GM21526 (cell line): ENCODE measurements around the gene CCDC127.
"Not testable (repeated sequence)": the region's sequence is repeated elsewhere in the genome, so short reads cannot be mapped to it uniquely, and the experiment has no call there.

Experiments
- ATAC-seq: cut with Tn5 transposase; IDR thresholded peaks from one replicate; pipeline ENCODE4 v1.9.1; 2021; ENCODE audit warnings: moderate library complexity; ENCODE audit not compliant: unreplicated experiment, low FRiP score

Gene CCDC127

DNA sequence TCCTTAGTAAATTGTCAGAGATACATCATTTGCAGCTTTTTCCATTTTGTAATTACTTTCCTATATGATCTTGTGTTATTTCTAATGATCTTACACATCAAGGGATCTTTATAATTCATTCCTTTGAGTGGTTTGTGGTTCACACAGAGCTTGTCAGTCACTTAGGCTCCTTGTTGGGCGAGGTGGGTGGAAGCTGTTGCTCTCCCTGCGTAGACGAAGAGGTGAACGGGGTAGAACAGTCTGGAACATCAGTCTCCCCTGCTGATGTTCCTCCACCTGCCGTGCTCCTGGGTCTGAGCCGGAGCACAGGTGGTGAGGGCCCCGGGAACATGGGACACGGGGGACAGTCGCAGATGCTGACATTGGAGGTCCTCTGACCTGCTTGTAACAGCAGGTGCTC, 17.6 kb upstream of the CCDC127 start:
- ATAC-seq: not testable (repeated sequence)

DNA sequence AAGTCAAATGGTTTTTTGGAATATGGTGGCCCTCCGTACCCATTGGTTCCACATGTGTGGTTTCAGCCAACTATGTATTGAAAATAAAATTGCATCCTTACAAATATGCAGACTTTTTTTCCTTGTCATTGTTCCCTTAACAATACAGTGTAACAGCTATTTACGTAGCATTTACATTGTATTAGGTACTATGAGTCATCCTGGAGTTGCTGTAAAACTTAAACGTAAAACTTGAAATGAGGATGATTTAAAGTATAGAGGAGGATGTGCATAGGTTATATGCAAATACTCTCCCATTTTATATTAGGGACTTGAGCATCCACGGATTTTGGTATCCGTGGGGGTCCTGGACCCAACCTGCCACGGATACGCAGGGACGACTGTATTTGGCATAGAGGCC, 16.5 kb upstream of the CCDC127 start:
- ATAC-seq: no peak

DNA sequence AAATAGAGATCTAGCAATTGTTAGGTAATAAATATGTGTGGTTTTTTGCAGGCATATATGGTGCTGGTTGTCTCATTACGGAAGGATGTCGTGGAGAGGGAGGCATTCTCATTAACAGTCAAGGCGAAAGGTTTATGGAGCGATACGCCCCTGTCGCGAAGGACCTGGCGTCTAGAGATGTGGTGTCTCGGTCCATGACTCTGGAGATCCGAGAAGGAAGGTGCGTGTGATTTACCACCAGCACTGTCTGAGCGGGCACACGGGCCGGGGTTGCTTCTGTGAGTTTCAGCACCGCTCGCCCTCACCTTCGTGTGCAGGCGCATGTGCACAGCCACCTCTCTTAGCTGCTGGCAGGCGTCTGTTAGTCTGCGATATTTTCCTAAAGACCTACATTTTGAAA, 15.5 kb upstream of the CCDC127 start:
- not testable (repeated sequence) for ATAC-seq

DNA sequence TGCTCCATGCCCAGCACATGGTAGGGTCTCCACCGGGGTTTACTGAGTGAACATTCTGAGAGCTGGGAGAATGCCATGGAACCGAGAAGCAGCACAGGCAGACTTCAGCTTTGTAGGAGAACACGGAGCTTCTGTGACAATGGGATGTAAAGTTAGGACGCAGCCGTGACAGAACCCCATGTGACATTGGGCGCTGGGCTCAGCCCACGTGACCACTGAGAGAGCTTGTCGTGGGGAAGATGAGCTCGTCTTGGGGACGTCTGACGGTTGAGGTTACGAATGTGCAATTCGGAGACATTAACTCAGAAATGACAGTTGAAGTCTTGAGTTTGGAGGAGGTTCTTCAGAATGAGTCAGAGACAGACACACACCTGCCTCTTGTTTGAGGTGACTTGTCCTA, 13.7 kb upstream of the CCDC127 start:
- no peak for ATAC-seq

DNA sequence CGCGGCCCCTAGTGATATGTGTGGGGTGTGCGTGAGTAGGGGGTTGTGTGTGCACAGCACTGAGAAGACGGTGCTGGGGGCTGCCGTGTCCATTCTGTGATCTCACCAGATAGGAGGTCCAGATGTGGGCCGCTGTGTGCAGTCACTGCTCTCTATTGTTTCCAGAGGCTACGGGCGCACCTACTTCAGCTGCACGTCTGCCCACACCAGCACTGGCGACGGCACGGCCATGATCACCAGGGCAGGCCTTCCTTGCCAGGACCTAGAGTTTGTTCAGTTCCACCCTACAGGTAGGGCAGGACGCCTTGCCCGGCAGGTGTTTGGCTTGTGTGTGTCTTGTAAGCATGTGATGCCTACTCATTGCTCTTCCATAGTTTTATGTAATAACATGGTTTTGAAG, 12.8 kb upstream of the CCDC127 start:
- ATAC-seq: no peak

DNA sequence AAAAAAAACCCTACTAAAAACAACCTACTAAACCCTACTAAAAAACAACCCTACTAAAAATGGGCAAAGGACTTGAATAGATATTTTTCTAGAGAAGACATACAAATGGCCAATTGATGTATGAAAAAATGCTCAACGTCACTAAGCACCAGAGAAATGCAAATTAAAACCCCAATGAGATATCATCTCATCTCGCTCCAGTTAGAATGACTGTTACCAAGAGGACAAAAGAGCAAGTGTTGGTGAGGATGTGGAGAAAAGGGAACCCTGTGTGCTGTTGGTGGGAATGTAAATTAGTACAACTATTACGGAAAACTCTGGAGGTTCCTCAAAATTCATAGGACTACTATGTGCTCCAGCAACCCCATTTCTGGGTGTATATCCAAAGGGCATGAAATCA, 10.9 kb upstream of the CCDC127 start:
- ATAC-seq: no peak

DNA sequence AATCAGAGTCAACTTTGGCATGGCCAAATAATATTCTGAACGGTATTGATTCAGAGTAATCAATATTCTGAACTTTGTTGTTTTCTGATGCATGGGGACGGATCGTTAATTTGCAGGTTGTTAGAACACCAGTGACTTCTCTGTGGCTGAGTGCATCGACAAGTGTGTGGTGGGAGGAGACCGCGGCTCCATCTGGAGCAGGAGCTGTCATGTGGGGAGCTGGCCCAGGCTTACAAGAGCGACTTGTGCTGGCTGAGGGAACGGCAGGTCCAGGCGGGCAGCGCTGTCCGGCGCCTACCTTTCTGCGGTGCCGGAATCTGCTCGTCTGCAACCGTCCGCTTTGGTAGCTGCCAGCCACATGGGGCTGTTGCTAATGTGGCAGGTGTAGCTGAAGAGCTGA, 9.4 kb upstream of the CCDC127 start:
- ATAC-seq: not testable (repeated sequence)

DNA sequence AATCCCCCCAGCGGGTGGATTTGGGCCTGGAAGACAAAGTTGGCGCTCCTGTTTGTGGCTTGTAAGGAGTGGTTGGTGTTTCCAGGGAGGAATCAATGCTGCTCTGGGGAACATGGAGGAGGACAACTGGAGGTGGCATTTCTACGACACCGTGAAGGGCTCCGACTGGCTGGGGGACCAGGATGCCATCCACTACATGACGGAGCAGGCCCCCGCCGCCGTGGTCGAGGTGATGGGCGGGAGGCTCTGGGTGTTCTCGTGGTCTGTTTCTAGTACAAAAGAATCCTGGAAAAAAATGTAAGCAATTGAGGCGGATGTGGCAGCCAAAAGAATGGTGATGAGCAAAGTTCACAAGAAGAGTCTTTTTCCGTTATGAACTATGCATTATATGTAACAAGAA, 7.4 kb upstream of the CCDC127 start:
- no peak for ATAC-seq

DNA sequence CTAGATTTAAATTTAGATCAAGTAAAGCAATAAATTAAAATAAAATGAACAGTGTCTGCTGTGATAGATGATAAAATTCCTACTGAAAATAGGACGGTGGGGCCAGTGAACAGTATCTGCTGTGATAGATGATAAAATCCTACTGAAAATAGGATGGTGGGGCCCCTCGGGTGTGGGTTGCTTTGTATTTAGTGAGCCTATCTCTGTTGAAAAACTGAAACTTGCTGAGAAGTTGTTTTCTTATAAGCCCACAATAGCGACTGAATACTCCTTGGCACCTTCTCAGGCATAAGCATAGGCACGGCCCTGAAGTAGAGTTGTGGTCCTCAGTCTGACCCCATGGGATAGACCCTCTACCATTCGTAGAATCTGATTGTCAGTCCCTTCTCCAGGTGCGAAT, 5.8 kb upstream of the CCDC127 start:
- ATAC-seq: no peak

DNA sequence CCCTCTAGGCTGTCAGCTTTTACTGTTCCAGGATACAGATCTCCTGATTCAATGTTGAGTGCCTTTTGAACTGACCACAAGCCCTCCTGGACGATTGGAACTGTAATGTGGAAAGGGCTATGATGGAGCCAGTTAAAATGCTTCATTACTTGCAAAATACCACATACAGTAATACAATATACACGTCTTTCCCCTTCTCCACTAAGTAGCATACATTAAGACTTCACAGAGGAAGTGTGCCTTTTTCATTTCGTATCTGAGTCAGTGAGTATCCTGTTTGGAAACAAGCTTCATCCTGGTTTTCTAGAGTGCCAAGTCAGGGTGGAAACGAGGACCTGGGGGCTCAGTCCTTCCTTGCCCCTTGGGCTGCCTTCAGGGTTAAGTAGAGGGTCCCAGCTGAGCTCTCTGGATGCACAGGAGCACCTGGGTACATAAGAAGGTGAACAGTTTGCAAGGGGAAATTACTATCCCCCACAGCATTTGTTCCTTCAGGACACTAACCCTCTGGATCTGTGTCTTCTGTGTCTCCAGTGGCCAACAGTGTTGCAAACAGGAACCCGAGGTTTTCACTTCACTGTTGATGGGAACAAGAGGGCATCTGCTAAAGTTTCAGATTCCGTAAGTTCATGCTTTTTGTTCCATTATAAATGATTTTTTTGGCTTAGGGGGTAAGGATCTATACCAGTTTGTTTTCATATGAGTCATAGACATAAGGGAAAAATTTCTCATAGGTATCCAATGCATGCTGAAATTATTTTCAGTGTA, 5.2 kb upstream of the CCDC127 start:
- ATAC-seq: not testable (repeated sequence)

DNA sequence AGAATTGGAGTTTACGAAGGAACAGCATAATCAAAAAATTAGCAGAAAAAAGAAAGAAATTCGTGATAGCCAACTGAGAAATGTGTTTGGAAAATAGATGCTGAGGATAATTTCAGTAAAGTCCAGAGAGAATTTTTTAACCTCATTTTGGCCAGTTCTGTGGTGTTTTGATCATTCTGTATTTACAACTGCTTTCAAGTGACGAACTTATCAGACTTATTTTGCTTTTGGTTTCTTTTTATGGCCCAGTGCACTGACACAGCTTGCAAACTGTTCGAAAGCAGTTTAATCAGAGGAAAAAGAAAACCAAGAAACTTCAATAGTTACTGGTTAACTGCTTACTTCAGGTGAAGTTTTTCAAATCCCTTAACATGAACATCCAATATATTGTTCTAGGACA, 2.0 kb upstream of the CCDC127 start:
- no peak for ATAC-seq

DNA sequence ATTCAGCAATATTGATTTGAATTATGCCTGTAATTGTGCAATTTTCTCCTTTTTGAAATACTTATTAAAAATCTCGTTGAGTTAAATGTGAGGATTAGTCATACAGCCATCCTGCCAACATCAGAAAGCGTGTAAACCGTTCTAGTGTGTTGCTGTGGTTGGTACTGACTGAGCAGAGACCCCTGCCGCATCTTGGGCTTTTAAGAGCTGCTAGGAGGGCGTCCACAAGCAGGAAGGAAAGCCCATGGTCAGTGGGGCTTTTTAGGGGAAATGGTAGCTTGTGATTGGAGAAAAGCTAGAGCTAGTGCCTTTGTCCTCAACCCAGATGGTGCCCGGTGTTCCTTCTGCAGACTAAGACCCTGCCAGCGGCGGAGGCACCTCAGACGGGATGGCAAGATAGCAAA, 1.5 kb upstream of the CCDC127 start:
- no peak for ATAC-seq

DNA sequence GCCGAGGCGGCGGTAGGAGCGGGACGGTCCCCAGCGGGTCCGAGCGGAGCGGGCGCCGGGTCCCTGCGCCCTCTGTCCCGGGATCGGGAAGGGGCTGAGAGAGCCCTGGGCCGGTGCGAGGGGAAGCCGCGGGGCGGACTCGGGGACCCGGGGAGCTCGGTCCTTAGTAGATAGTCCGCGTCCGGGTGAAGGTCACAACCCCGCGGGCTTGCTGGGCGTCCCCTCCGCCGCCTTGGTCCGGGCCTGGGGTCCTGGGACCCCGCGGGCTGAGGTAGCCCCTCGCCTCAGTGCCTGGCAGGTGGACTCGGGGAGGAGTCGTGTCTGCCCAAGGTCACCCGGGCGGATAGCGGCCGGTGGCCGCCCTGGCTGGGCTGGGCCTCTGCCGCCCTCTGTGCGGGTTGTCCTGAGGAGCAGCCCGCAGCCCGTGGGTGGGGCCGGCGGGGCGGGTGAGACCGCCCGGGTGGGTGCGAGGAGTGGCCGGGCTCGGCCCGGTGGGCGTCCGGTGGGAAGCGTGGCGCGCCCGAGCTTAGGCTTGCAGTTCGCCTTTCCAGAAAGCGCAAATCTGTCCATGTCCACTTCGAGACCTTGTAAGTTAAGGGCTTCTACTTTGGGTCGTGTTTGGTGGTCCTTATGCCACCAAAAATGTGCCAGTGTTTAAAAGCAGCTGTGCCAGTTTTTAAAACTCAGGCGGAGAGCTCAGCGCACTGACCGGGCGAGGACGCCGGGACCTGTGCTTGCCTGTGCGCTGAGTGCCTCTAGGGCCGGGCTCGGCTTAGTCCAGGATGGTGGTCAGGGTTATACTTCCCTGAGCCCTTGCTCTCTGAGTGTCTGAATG, 721 bp upstream of the CCDC127 start:
- peak; percentile 33 for ATAC-seq

DNA sequence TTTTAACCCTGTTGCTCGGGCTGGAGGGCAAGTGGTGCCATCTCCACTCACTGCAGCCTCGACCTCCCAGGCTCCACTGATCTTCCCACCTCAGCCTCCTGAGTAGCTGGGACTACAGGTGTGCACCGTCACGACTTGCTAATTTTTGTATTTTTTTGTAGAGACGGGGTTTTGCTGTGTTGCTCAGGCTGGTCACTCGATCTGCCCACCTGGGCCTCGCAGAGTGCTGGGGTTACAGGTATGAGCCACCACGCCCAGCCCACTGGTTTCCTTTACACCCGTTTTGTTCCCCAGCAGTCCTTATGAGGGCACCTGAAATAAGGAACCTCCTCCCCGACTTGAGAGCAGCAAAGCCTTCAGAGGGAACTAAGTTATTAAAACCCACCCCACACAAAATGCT, 1.9 kb downstream of the CCDC127 start:
- not testable (repeated sequence) for ATAC-seq

DNA sequence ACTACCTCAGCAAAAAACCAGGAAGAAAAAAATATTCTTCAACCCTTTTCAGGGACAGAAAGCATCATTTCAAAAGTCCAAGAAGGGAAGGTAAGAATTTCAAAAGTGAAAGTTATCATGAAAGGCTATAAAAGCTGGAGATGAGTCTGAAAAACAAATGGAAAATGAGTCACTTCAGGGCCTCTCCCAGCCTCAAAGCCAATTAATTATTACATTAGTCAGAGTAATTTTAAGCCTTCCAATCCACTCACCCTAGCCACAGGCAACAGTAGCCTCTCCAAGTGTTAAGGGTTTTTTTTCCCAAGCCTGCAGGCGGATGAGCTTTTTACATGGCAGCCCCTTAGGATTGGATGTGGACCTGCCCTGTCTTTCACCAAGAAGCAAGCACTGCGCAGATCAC, 2.7 kb downstream of the CCDC127 start:
- not testable (repeated sequence) for ATAC-seq

DNA sequence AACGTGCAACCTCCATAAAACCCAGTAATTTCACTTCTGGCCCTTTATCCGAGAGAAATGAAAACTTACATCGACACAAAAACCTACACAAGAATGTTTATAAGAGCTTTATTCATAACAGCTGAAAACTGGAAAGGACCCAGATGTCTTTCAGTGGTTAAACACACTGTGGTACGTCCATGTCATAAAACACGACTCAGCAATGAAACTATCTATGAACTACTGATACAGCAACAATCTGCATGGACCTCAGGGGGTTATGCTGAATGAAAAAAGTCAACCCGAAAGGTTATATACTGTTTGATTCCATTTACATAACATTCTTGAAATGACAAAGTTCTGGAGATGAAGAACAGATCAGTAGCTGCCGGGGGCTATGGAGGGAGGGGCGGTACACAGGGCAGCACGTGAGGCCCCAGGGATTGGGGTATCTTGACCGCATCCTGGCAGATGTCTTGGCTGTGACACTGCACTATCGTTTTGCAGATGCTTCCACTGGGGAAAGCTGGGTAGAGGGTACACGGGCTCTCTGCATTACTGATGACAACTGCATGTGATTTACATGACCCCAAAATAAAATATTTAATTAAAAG, 4.1 kb downstream of the CCDC127 start:
- no peak for ATAC-seq

DNA sequence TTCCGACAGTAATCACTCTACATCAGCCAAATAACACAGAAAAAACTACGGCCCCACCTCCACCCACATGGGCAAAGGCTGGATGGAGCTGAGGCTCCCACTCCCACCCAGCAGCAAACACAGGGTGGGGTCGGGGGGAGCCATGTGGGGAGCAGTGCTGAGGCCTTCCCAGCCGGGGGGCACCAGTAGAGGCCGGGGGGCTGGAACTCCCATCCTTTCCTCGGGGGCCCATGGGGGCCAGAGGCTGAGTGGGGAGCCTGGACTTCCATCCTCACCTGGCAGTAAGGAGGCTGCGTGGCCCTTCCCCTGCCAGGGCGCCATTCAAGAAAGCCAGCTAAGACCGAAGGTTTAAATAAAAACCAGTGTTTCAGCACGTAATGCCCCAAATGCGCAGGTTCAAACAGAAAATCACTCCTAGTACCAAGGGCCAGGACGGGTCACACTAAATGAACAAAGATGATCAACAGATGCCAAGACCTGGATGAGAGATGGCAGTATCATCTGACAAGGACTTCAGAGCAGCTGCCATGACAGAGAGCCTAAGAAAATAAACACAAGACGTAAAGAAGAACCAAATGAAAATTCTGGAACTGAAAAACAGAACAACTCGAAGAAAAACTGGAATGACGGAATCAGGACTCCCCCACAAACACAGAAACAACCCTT, 9.4 kb downstream of the CCDC127 start:
- no peak for ATAC-seq

DNA sequence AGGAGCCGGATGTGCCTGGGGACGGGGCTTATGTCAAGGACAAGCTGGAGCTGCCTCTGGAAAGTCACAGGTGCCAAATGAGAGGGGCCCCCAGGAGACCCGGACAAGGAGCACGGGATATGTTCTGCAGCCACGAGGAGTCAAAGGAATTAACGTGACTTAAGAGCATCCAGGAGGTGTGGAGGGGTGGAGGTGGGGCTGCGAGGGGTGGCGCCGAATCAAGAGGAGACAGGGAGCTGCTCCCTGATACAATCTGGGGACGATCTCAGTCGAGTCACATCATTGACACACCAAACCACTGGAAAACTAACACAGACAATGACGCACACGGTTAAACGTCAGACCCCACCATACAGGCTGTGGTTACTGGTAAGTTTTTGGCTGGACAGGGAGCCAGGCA, 10.4 kb downstream of the CCDC127 start:
- ATAC-seq: no peak

DNA sequence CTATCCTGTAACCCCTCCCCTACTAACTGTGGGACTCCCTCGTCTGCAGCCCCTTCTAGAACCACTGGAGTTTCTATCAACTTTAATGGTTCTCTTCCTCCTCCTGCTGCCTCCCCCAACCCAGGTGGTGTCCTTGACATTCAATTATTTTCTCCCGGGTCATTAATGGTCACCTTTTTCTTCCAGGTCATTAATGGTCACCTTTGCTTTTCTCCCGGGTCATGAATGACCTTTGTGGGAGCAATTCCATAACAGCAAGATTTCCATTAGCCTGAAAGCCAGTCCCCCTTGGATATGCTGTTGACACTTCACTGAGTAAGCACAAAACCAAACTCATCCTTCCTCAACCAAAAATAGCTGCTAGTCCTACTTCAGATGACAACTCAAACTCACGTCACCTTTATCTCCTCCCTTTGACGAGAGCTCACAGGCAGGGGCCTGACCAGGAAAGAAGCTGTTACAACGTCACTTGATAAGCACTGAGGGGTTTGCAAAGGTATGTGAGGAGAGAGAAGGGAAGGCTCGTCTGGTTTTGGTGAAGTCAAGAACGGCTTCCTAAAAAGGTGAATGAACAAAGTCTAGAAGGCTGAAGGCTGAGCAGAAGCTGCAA, 10.9 kb downstream of the CCDC127 start:
- no peak for ATAC-seq

DNA sequence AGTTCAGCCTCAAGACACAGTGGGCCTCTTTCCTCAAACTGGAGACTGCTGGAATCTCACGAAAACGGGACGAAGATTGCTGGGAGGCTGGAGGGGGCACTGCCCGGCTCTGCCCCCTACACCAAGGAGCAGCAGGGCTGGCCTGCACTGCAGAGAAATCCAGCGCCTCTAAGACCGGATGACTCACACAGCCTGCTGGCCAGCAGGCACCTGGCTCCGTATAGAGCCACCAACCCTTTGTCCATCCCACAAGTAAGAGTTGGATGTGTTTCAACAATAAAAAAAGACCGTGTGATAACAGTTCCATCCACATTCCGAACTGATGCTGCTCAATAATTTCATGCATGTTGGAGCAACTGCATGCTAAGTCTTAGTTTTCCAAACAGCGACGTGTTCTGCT, 11.5 kb downstream of the CCDC127 start:
- ATAC-seq: no peak
